Neural cell (in vitro differentiated cells): ENCODE results near the gene HMGXB4.

Experiments used
- CTCF ChIP-seq: fragments of 450-650 bp; IDR thresholded peaks from 2 replicates; pipeline ENCODE4 v1.5.1; 2014; ENCODE audit warnings: antibody characterized with exemption, mild to moderate bottlenecking, moderate library complexity; ENCODE audit not compliant: poor library complexity, severe bottlenecking
- EP300 ChIP-seq: fragments of 450-650 bp; conservative IDR thresholded peaks from 2 replicates; pipeline ENCODE4 v1.6.1; 2014; ENCODE audit warnings: antibody characterized with exemption, mild to moderate bottlenecking, moderate library complexity; ENCODE audit not compliant: poor library complexity, severe bottlenecking
- EZH2 ChIP-seq: fragments of 200-600, 300-800 bp; shearing (Covaris generic), sonication (generic); IDR thresholded peaks from 2 replicates; pipeline ENCODE4 v1.6.1; 2014; ENCODE audit warnings: antibody characterized with exemption, low read length, borderline replicate concordance, mild to moderate bottlenecking; ENCODE audit not compliant: insufficient read depth, poor library complexity, severe bottlenecking
- MXI1 ChIP-seq: fragments of 450-650 bp; conservative IDR thresholded peaks from 2 replicates; pipeline ENCODE4 v1.6.1; 2014; ENCODE audit warnings: antibody characterized with exemption, mild to moderate bottlenecking; ENCODE audit not compliant: poor library complexity, severe bottlenecking
- POLR2AphosphoS5 ChIP-seq: IDR thresholded peaks from 2 replicates; pipeline ENCODE4 v1.6.1; 2012
- RAD21 ChIP-seq: fragments of 450-650 bp; conservative IDR thresholded peaks from 2 replicates; pipeline ENCODE4 v1.6.1; 2014; ENCODE audit warnings: antibody characterized with exemption, mild to moderate bottlenecking, moderate library complexity
- REST ChIP-seq: IDR thresholded peaks from 2 replicates; pipeline ENCODE4 v1.6.1; 2012; ENCODE audit warnings: borderline replicate concordance
- SMC3 ChIP-seq: fragments of 450-650 bp; conservative IDR thresholded peaks from 2 replicates; pipeline ENCODE4 v1.6.1; 2014; ENCODE audit warnings: antibody characterized with exemption, mild to moderate bottlenecking, moderate library complexity; ENCODE audit not compliant: poor library complexity
- TAF1 ChIP-seq: IDR thresholded peaks from 2 replicates; pipeline ENCODE4 v1.6.1; 2012; ENCODE audit warnings: low read depth

GRCh38 chr22:35314161-35314942 is 57.1 kb downstream of the HMGXB4 start:
- no peak for TF ChIP-seq CTCF
- TF ChIP-seq TAF1, result no peak
- TF ChIP-seq EZH2, result no peak
- TF ChIP-seq POLR2AphosphoS5, result no peak
- no peak for TF ChIP-seq EP300
- no peak for TF ChIP-seq RAD21
- no peak for TF ChIP-seq REST
- TF ChIP-seq MXI1, result no peak
- TF ChIP-seq SMC3, result no peak
